Colonic mucosa (tissue), 4 donors: Measurements from ENCODE around the gene ZNF620. TPM values are rescaled to one million over a fixed set of nuclear protein-coding genes. Genes with fewer than 3 reads are reported as not detected.

ENCODE experiments used
- DNase-seq: peaks from one replicate; pipeline ENCODE4 v3.0.0-alpha.2; 2020
- H3K27ac ChIP-seq: fragments of 200-600 bp; one replicate; pipeline ENCODE4 v1.8.0; 2021
- H3K27me3 ChIP-seq: fragments of 200-600 bp; one replicate; pipeline ENCODE4 v1.8.0; 2021
- H3K36me3 ChIP-seq: fragments of 200-600 bp; one replicate; pipeline ENCODE4 v1.8.0; 2021
- H3K4me1 ChIP-seq: fragments of 200-600 bp; one replicate; pipeline ENCODE4 v1.8.0; 2021; ENCODE audit warnings: mild to moderate bottlenecking
- H3K4me3 ChIP-seq: fragments of 200-600 bp; one replicate; pipeline ENCODE4 v1.8.0; 2021
- H3K9ac ChIP-seq, 2 donors: one replicate each; pipeline ENCODE4 v1.7.0; 2013; ENCODE audit warnings: control low read depth in 2 of 2, low read depth in 2 of 2, low read length in 2 of 2
- H3K9me3 ChIP-seq: fragments of 200-600 bp; one replicate; pipeline ENCODE4 v1.8.0; 2021
- CTCF ChIP-seq: fragments of 200-600 bp; IDR thresholded peaks from one replicate; pipeline ENCODE4 v1.8.0; 2022; ENCODE audit warnings: antibody characterized with exemption, mild to moderate bottlenecking
- intact Hi-C: fragments of 100-400 bp; cut with DNase I; formaldehyde crosslinking; loops from one replicate; pipeline ENCODE4 v1.14.1; 2022
- total RNA-seq, 2 donors: library from RNA; stranded (reverse); fragmentation: NEBNext Ultra II Directional in 1 of 2; extraction: Animal tissue kit (Norgen Biotek cat#: 25700) in 1 of 2; gene quantifications; one replicate each; pipeline ENCODE4 v1.2.1, GENCODE V29; 2021
- donor health status: healthy.
- donor health status: DM: no; HTN: no; CAD: no.
- donor health status: DM: no; HTN: no; CAD: no.

The ZNF620 gene
- total RNA-seq, 2 donors from 2014 or later = 4.0 to 4.6 TPM

GRCh38 chr3:40566694-40567093 is 60.9 kb downstream of the ZNF620 start:
- no peak for TF ChIP-seq CTCF
- Histone ChIP-seq H3K4me3 (no peak overlapping the region), H3K36me3 (no peaks in the 10 kb centered on the region), H3K27ac (no peak overlapping the region), H3K27me3 (no peaks in the 10 kb centered on the region), H3K9me3 (no peaks in the 10 kb centered on the region), H3K9ac (no peak overlapping the region), H3K4me1 (no peaks in the 10 kb centered on the region)
- no peak for DNase-seq
- intact Hi-C loops = no loop called here

Other genes with a start within 250 kb of the ZNF620 start
- 10 to 100 TPM; 32.0 to 52.4 TPM for gene EIF1B, start 196.3 kb upstream of the ZNF620 start, total RNA-seq
- gene ENTPD3, start 118.9 kb upstream of the ZNF620 start, total RNA-seq = 1 to 10 TPM in 1 of 2 donors, under 1 TPM in 1; 0.22 to 2.3 TPM
- gene RPL14, start 48.7 kb upstream of the ZNF620 start, total RNA-seq = 1,000 to 10,000 TPM; 1,699 to 1,906 TPM
- 1 to 10 TPM; 6.2 to 7.7 TPM for gene ZNF619, start 28.9 kb upstream of the ZNF620 start, total RNA-seq
- gene ZNF621, start 18.9 kb downstream of the ZNF620 start, total RNA-seq = 10 to 100 TPM; 13.5 to 14.3 TPM